ENCODE data around the gene ZNF124.
A peak's percentile ranks its signal among the peaks of the same experiment; 100 is the strongest.
"Not testable (repeated sequence)": the region's sequence is repeated elsewhere in the genome, so short reads cannot be mapped to it uniquely, and the experiment has no call there.

The ZNF124 gene
- 30.0 to 86.7 (median 49.6) reads per million in 17 experiments for total RNA-seq

DNA sequence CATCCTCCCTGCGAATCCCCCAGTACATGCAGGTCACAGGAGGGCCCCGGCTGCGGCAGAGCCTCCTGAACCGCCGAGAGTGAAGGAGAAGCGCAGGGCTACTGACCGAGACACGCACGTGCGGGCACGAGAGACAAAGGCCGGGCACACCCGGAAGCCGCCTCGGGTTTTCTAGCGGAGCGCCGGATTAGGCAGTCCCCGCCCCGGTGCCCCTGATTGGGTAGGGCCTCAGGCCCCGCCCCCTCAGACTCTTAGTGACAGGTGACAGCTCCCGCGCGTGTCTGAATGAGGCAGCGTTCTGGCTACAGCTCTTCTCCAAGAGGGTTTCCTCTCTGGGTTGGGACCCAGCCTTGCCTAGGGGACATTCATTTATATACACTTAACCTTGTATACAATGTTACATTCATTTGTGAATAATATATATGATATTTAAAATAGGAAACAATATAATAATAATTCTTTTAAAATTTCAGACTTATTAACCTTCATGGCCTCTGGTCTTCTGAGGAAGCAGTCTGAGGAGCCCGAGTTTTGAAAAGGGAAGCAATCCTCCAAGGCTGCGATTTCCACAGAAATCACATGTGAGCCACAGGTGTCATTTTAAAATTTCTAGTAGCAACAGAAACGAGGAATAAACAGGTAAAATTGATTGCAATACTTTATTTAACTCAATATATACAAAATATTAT, at the start of gene ZNF124:
ZNF124 (minus strand) TSS at position 146 of the 689 bp plus-strand sequence; CDS start at position 3, 143 bp downstream.
- DNase-seq: peak; percentile 38 to 74 (median 67)

DNA sequence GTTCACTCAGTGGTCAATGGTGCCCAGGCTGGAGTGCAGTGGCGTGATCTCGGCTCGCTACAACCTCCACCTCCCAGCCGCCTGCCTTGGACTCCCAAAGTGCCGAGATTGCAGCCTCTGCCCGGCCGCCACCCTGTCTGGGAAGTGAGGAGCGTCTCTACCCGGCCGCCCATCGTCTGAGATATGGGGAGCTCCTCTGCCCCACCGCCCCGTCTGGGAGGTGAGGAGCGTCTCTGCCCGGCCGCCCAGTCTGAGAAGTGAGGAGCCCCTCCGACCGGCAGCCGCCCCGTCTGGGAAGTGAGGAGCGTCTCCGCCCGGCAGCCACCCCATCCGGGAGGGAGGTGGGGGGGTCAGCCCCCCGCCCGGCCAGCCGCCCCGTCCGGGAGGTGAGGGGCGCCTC, 48.5 kb upstream of the ZNF124 start:
- not testable (repeated sequence) for DNase-seq

DNA sequence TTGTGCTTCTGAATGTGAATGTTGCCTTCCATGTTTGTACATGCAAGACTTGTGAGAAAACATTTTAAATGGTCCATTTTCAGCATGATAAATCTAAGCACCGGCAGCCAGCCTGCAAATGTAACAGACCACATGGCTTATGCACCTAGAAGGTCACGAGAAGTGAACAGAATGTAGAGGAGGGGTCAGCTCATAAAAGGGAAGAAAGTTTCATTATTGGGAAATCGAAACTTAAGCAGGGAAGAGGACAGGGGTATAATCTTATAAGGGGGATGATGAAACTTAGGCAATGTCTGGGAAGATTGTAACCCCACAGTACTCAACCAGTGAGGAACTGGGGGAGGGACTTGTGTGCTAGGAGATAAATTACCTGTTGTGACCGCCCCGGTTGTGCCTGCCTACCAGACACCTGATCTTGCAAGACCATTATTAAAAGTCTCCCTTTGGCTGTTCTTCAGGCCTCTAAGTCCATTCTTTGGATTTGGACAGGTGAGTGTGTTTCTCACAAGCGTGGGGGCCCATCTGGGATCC, 46.4 kb upstream of the ZNF124 start:
- DNase-seq: peak in 3 of 4 experiments; percentile 6 to 35 (median 35)

DNA sequence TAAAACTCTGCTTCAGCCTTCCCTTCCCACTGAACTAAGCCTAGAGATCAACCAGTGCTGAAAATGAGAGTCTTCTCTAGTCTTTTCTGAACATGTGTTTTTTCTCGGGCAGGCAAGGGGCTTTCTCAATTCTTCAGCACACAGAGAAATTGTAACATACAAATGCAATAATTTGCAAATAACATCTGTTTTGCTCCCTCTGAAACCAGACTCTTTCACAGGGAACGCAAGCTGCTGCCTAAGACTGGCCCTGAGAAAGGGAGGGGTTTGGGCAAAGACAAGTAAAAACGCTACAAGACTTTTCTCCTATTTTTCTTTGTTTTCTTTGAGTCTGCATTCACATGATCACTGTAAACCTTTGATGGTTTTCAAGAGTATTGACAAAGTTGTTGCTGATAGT, 44.4 kb upstream of the ZNF124 start:
- DNase-seq: no peak

DNA sequence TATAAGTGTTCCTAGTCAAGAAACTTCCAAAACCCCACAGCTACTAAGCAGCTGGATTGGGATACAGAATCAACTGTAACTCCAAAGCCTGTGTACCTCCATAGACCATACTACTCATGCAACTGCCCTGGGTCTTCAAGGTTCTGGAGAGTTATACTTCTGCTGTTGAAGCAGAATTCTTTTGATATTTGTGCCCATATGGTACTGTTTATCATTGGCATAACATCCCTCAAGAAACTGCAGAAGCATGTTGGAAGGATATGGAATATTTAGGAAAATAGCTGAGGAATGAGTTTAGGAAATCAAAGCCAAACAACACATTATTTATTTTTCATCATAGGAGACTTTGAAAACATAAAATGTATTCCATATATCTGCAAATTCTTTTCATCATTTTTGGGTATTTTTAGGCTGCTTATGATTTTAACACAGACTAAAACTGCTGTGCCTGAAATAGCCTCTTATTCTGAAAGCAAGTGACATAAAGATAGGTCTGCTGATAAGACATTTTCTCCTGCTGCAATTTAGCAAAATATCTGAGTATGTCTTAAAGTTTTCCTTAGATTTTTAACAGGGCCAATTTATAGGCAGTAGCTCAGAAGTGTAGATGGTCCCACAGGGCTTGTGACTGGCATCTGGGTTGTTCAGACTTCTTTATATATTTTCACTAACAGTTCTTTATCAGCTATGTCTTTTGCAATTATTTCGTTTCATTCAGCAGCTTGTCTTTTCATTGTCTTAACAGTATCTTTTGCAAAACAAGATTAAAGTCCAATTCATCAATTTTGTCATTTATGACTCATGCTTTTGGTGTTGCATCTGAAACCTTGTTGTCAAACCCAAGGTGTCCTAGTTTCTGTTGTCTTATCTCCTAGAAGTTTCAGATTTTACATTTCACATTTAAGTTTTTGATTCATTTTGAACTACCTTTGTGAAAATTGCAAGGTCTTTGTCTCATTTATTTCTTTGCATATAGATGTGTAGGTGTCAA, 41.1 kb upstream of the ZNF124 start:
- no peak for DNase-seq

DNA sequence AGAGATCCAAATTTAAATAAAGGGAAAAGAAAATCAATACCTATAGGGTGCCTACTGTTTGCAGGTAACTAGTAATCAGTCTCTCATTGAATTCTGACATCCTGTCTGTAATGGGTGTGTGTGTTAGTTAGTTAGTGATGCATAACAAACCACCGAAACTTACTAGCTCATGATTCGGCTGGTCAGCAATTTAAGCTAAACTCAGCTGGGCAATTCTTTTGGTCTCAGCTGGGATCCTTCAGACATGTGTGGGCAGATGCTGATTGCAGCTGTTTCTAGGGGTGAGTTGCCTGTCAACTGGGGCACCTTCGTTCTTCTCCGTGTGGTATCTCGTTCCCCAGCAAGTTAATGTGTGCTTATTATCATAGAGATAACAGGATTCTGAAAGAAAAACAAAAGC, 40.2 kb upstream of the ZNF124 start:
- DNase-seq: peak in 1 of 4 experiments; percentile 4

DNA sequence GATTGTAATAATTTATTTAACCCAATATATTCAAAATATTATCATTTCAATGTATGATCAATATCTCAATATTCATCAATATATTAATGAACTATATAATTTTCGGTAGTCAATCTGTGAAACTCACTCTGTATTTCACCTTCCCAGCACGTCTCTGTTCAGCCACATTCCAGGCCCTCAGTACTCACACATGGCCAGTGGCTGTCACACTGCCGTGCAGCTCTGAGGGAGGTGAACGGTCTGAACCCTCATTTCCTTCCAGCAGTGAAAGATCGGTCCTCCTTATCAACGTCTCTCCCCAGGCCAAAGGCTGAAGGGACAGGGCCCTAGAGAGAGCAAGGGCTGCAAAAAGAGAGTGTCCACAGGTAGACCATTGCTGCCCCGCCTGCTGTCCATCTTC, 39.5 kb upstream of the ZNF124 start:
- no peak for DNase-seq

DNA sequence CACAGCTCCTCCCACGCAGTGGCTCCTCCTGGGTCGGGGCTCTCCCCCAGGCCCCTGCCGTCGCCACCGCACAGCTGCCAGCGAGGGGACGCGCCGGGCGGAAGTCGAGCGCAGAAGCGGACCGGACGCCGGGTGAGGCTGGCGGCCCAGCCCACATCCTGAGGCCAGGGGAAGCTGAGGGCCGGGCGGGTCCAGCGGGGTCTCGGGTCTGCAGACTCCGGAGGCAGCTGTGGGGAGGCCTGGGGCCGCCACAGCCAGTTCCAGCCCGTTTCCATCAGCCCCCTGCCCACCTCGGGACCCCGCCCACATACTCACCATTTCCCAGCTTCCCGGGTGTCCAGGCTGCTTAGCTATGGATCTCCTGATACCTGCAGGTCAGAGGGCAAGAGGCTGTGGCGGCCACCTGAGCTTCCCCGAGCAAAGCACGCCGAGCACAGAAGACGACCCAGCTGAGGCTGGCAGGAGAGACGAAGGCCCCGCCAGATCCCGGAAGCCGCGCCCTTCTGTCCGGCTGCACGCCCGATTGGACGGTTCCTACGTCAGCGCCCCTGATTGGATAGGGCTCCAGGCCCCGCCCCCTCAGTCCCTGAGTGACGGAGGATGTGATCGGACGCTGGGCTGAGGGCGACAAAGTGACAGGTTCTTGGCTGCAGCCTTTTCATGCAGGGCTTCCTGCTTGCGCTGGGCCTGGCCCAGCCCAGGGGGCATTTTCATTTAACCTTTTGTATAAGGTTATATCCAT, 38.7 kb upstream of the ZNF124 start:
- DNase-seq: peak; percentile 97 to 99 (median 99)

DNA sequence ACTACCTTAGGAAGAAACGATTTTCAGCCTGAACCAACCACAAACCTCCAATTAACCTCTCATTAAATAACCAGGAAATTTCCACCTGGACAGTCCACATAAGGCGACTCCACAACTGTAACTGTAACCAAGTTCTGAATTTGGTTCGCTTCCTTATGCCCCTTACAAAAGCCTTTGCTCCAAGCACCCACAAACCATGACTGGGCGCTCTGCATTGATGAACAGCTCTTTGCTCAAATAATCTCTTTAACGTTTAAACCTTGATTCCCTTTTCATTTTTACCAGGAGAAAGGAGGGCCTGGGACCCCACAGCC, 38.2 kb upstream of the ZNF124 start:
- DNase-seq: no peak

DNA sequence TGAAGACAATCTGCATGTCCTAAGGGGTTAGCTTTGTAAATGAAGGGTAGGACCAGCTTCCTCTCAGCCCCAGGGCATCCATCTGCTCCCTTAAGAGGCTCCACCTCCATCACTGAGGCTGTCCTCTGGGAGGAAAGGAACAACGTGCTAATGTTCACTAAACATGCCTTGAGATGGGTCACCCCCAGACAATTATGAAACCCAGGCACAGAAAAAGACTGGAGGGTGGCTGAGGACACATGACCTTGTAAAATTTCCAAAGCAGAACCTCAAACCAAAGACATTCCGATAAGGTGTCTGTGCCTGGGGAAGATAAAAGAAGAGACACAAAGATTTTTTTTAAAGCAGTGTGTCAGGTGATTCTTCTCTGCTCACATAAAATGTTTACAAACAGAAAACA, 37.6 kb upstream of the ZNF124 start:
- peak in 3 of 4 experiments; percentile 14 to 20 (median 16) for DNase-seq

DNA sequence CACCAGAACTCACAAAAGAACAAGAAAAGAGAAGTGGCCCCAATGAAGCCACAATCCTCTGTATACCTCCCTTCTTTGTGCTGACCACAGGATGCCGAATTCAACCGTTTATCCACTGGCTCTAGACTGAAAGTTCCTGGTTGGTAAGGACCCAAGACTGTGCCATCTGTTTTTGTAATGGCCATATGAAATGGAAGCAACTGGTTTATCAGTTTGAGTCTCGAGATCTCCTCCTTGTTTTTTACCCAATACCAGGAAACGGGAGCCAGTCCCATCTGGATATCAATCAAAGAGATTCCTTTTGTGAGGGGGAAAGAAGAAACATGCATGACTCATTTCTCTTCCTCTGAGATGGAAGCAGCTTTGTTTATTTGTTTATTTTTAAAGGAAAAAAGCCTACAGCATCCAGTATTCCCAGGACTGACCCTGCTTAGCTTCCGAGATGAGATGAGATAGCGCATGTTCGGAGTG, 32.4 kb upstream of the ZNF124 start:
- no peak for DNase-seq

DNA sequence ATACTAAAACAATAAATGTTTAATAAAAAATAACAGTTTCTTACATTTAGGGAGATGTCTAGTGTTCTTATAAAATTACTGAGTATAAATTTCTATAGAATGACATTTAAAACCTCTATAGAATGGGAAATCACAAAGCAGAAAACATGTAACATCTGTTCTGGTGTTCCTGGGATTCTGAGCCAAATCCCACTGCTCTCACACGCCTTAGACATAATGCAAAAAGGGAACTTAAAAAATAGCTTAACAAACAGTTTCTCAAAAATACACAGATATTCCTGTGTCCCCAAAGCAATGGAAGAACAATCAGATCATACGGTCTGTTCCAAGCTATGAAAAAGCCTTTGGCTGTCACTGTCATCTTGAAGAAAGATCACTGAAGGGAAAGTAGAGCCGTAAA, 27.0 kb upstream of the ZNF124 start:
- DNase-seq: no peak

DNA sequence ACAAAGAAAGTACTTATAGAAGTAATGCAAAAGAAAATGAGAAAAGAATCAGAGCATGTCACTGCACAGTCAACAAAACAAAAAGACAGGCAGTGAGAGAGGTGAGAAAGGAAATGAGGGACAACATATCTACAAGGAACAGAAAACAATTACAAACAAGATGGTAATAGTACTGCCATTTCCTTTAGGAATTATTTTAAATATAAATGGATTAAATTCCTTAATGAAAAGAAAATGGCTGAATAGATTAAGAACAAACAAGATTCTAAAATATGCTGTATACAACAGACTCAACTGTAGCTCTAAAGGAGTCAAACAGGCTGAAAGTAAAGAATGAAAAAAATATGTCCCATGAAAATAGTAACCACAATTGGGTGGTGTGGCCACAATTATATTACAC, 22.1 kb upstream of the ZNF124 start:
- no peak for DNase-seq

DNA sequence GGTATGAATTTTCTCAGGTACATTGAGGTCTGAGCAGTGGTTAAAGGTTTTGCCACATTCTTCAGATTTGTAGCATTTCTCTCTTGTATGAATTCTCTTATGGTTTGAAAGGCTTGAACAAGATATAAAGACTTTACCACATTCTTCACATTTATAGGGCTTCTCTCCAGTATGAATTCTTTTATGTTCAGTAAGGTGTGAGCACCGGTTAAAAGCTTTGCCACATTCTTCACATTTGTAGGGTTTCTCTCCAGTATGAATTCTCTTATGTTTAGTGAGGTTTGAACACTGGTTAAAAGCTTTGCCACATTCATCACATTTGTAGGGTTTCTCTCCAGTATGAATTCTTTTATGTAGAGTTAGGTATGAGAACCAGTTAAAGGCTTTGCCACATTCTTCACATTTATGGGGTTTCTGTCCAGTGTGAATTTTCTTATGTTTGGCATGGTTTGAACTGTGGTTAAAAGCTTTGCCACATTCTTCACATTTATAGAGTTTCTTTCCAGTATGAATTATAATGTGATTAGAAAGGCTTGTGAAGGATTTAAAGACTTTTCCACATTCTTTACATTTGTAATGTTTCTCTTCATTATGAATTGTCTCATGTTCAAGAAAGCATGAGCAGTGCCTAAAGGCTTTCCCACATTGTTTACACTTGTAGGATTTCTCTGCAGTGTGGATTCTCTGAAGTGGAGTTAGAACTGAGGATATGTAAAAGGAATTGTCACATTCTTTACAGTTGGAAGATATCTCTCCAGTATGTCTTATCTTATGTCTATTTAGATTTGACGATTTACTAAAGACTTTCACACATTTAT, 18.4 kb upstream of the ZNF124 start:
- no peak for DNase-seq

DNA sequence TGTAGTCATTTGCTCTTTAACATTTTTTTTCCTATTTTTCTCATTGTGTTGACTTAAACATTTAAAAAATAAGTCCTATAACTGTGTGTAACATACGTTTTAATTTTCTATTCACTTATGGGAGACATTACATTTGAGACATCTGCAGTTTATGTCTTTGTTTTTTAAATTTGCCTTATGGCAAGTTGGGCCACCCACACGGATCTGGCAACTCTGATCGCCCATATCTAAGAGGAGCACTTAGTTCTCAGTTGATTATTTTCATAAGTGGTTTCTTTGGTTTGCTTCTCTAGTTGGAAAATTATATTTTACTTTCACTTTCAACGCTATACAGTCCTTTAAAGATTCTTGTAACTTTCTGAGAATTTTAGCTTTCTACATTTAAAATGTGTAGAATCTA, 13.8 kb upstream of the ZNF124 start:
- DNase-seq: no peak

DNA sequence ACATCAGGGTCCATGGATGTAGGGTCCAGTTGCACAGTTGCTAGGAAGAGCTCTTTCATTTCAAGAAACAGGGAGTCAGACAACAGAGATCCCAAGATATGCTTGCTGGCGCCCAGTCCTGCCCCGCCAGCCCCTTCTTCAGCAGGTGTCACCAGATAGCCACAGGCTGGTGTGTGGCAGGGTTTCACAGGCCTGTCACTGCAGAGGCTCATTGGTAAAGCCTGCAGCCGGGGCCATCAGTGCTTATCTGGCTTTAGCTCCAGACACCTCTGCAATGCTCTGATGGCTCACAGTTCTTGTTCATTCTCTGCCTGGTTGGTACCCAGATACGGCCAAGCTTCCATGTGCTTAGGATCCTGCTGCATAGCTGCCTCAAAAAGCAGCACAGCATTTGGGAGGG, 12.4 kb upstream of the ZNF124 start:
- DNase-seq: no peak

DNA sequence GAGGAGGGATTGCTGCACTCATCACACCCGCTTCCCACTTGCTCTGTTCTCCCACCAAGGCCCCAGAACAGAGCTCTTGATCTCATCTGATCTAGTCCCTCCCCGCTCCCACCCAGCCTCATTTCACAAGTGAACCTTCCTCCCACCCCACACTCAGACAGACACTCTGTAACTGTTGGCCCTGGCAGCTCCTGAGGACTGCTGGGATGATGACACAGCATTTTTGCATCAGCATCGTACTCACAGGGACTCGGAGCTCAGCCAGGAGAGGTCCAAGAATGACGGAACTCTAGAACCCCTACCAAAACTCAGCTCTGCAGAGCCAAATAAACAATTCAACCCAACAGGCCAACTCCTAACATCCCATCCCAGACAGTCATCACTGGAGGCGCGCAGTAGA, 11.2 kb upstream of the ZNF124 start:
- DNase-seq: no peak

DNA sequence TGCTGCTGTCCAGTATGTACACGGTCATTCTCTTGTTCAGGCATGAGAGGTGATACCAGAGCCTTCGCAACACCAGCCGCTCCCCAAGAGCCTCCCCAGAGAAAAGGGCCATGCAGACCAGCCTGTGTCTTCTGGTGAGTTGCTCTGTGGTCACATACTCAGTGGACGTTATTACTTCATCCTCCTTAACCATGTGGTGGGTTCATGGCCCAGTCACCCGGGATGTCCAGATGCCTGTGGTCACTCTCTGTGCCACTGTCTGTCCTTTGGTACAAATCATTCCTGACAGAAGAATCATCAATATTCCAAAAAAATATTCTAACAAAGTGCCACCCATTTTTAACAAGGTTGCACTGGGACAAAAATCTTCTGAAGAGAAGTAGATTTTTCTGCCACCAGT, 8.8 kb upstream of the ZNF124 start:
- DNase-seq: no peak

DNA sequence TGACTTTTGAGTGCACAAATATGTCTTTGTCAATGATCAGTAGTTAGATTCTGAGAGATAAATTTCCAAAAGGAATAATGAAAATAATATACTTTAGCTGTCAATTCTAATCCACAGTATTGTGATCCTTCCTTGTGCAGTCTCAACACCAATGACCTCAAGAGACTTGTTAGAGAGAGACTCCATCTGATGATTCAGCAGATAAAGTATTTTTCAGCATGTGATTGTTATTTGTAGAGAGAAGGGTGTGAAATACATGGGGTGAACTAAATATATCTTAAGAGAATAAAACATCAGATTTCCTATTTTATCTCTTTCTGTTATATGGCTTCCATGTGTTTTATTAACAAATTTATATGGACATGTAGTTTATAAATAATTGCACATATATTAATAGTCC, 5.9 kb upstream of the ZNF124 start:
- DNase-seq: no peak

DNA sequence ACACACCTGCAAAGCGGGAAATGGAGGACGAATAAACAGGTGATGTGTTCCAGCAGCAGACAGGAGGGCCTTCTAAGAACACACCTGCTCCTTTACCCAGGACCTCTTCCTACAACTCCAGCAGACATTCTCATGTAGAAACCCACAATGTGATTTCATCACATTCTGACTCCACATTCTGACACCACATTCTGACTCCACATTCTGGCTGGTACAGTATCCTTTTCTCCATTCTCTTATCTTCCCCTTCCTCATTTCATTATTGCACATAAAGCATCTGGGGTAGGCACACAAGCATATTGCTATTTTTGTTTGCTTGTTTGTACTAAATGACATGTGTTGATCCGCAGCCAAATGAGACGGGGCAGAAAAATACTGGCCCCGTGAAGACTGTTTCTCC, 3.6 kb upstream of the ZNF124 start:
- DNase-seq: peak in 1 of 4 experiments; percentile 9

DNA sequence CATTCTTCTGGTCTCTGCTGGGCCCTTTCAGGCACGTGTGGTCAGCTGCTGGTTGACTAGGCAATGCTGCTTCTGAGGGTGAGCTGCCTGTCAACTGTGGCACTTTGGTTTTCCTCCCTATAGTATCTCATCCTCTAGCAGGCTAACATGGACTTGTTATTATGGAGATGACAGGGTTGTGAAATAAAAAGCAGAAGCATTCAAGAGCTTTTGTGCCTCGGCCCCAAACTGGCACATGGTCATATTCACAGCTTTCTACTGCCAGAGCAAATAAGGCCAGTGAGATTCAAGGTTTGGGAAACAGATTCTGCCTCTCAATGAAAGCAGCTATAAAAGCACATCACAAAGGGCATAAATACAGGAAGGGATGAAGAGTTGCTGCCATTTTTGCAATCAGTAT, 1.6 kb upstream of the ZNF124 start:
- peak; percentile 3 to 43 (median 18) for DNase-seq

DNA sequence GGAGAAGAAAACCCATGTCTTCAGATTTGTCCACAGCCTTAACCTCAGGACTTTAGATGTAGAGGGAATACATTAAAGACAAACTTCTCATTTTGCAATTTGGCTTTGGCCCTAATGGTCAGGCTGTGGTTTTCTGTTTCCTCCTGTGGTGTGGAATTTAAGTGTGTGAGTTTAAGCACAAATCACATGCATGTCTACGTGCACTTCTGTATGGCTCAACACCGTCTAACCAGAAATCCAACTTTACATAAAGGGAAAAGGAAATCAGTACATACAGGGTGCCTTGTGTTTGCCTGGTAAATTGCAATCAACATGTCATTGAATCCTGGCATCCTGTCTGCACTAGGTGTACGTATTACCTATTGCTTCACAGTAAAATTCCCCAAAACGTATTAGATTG, 1.2 kb upstream of the ZNF124 start:
- peak; percentile 46 to 79 (median 66) for DNase-seq
